HepG2 (cell line): ENCODE measurements around the gene PDCD1LG2.

ENCODE experiments used
- CTCF ChIP-seq: sonication (generic); formaldehyde crosslinking; IDR thresholded peaks from 2 replicates; pipeline ENCODE4 v1.5.0; 2020; ENCODE audit warnings: mild to moderate bottlenecking, missing genetic modification reagents, moderate library complexity
- ISX ChIP-seq: sonication (generic); formaldehyde crosslinking; conservative IDR thresholded peaks from 2 replicates; pipeline ENCODE4 v1.5.0; 2020; ENCODE audit warnings: missing genetic modification reagents
- MAZ ChIP-seq, 2 experiments: sonication (generic) in 1 of 2; formaldehyde crosslinking in 1 of 2; IDR thresholded peaks; 2 replicates each; pipeline versions ENCODE4 v1.5.0 to v1.6.1; 2012 to 2020; ENCODE audit warnings: low read depth in 2 of 2, mild to moderate bottlenecking in 2 of 2, borderline replicate concordance in 1 of 2, improper control_type of control experiment in 1 of 2, low read length in 1 of 2, missing genetic modification reagents in 1 of 2, moderate library complexity in 1 of 2
- RCOR2 ChIP-seq: IDR thresholded peaks from 2 replicates; pipeline ENCODE4 v1.6.1; 2016; ENCODE audit warnings: missing biosample characterization, missing genetic modification reagents
- ZMAT3 ChIP-seq: sonication (generic); formaldehyde crosslinking; conservative IDR thresholded peaks from 2 replicates; pipeline ENCODE4 v1.7.0; 2021; ENCODE audit warnings: missing genetic modification reagents
- TF ChIP-seq, protein P1 (sequence below): sonication (generic); formaldehyde crosslinking; IDR thresholded peaks from 2 replicates; pipeline ENCODE4 v1.4.0; 2020; ENCODE audit warnings: missing genetic modification reagents, low read depth, mild to moderate bottlenecking, borderline replicate concordance

- TF ChIP-seq MAZ (IDR thresholded peaks at IDR 0.05; ENCODE audit: borderline replicate concordance, low read depth, low read length) (no peak), MAZ (CRISPR knock-in tag; IDR thresholded peaks at IDR 0.05; ENCODE audit: low read depth) (no peak), ISX (CRISPR knock-in tag) (no peak), CTCF (CRISPR knock-in tag) (no peak), ZMAT3 (CRISPR knock-in tag) (no peak), RCOR2 (no peak)
- TF ChIP-seq, protein P1, sequence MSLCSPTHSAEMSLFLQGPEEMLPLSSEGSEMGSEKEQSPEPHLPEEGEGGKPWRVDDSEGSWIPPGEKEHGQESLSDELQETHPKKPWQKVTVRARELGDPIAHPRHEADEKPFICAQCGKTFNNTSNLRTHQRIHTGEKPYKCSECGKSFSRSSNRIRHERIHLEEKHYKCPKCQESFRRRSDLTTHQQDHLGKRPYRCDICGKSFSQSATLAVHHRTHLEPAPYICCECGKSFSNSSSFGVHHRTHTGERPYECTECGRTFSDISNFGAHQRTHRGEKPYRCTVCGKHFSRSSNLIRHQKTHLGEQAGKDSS, result no peak
Observed at GRCh38 chr9:5562806-5563416, 52.6 kb downstream of the PDCD1LG2 start.
